Inferior parietal cortex (tissue), 1 donor: ENCODE results near the gene GALNT9.

Experiments
- DNase-seq: peaks from one replicate; pipeline ENCODE4 v3.0.0-alpha.2; 2016; ENCODE audit errors: extremely low spot score

The GALNT9 gene

DNA sequence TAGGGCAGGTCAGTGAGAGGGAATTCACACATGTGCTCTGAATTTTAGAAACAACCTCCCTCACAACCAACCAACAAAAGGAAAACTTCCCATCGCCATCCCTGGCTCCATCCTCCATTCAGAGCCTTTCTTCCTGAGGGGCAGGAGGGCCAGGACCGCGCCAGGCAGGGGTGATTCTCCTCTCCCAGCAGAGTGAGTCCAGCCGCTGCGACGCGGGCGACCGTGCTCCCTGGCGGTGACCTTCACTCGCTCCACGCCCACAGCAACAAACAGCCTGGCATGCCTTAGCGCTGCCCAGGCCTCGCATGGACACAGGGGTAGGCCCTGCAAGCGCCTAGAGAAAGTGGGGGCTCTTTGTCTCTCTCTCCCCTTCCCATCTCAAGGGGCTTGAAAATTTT is 3.7 kb downstream of the GALNT9 start:
- no peak for DNase-seq

DNA sequence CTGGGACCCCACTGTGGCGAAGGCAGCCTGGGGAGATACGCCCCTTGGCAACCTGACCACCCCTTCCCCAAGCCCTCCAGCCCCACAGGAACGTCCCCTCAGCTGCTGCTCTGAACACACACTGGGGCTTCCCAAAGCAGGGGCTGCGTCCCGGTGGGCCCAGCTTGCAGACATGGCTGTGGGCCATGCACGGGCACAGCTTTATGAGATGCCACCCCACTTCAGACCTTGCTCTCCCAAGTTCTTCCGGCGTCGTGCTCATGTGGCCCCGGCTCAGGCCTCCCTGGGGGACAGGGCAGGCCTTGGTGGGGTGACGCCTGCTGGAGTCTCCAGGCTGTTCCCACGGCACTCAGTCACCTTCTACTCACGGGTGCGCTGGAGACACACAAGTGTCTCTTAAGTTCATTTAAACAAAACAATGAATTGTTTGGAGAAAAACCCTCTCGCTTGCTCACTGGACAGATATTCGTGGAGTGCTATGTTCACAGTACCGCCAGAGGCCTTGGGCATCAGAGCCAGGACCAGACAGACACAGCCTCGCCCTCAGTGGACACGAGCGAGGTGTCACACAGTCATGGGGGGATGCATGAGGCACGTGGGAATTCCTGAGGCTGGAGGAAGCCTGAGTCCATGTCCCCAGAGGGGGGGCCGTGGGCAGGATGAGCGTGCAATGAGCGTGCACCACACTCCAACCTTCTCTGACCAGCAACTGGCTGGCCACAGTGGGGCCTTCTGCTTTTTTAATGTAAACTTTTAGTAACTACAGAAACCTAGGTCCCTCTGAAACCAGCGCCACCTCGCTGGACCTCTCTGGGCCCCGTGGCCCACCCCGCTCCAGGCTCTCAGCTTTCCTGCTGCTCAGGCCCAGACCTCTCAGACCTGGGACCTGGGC is 4.3 kb downstream of the GALNT9 start:
- no peak for DNase-seq

DNA sequence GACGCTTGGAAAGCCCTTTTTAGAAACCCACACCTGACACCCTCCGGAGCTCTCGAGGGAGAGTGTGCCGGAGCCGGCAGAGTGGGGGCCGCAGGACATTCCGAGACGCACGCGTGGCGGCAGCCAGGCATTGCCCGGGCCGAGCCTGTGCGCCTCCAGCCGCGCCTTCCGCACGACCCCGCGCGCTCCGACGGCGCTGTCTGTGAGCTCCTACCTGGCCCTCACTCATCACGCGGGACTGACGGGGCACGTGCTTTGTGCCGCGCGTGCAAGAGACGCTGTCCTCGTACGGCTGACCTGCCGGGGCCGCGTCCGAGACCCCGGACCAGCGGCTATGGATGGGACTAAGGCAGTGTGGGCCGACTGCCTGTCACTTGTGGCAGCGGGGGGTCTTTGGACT is 5.2 kb downstream of the GALNT9 start:
- DNase-seq, result no peak

DNA sequence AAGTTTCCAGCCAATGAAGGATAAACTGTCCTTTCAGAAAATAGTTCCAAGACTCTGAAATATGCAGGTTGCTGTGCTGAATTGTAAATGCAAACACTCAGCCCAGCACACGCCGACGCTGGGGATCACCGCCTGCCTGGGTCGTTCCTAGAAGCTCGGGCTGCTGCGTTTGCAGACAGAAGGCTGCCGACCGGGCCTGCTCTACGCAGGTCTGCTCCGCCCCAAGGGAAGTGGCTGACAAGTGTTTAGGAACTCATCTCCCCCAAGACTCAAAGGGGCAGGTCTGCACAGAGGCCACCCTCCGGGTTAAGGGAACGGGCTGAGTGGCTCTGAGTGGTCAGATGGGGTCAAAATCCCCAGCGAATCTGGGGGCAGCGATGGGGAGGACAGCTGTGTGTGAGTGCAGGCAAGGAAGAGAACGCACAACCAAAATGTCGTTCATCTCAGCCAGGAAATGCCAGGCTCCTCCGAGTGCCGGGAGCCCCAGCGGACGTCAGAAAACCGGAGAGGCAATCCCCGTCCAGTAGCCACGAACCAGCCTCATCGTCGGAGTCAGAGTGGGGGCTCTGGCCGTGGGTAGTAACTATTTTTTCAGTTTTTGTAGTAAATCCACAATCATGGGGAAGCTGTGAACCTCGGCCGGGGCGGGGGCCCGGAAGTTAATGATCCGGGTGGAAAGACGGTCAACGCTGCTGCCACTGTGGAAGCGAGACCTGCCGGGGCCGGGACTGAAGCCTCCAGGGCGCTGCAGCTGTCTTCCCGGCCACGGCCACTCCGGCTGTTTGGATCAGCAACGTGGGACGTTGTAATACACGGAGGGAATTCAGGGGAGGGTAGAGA is 6.0 kb downstream of the GALNT9 start:
- DNase-seq, result peak; percentile 33

DNA sequence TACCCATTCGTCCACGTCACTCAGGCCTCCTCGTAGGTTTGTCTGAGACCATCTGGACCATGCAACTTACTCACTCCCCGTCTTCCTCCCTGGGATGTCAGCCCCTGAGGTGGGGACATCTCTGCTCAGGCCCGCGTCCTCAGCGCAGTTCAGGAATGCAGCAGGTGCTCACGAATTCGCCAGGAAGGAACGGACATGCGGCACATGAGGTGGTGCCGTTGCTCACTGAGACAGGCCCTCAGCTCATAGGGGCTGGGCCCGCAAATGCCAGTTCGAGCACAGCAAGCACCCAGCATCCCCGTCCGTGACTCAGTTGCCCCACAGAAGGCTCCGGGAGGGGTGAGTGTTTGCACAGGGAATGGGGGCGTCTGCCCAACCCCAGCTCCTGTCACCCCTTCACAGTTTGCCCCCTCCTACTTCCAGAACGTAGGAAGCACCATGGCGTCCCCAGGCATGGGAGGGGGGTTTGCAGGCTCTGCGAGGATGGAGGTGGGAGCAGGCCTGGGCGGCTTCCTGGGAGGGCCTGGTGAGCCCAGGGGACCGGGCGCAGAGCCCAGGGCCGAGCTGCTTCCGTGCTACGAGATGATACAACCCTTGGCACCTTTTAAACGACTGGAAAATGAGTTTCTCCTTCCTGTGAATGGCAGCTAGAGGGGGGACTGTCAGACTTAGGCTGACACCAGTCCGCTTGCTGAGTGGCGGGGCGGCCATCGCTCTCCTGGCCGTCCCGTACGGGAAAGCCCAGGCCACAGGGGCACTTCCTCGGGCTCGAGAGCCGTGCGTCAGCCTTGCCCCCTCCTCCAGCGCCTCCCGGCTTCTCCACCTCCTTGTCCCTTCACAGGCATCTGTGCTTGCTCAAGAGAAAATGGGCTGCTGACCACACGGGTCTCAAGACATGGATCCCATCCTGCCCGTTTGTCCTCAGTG is 6.9 kb downstream of the GALNT9 start:
- no peak for DNase-seq

DNA sequence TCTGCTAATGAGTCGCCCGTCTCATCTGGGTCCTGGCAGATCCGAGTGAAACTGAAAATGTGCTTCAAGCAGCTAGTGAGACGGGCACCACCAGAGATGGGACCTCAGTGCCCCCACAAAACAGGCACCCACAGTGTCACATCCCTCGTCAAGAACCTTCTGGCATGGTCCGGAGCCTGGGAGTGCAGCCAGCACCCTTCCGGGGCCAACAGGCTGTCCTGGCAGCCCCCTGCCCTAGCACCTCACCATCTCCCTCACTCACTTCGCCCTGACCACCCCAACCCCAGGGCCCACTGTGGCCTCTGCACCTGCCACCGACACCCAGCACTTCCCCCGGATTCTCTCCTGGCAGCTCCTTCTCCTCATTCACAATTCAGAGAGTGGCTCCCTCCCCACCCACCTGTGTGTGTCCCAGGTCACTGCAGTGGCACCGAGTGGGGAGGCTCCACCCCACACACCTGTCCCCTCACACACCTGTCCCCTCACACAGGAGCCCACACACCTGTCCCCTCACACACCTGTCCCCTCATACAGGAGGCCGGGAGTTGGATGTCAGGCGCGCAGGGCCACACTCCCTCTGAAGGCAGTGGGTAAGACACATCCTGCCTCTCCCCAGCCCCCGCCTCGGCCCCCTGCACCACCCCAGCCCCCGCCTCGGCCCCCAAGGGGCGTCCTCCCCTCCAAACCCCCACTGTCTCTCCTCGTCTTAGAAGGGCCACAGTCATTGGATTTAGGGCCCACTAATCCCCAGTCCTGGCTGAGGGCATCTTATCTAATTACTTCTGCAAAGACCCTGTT is 7.9 kb downstream of the GALNT9 start:
- no peak for DNase-seq

DNA sequence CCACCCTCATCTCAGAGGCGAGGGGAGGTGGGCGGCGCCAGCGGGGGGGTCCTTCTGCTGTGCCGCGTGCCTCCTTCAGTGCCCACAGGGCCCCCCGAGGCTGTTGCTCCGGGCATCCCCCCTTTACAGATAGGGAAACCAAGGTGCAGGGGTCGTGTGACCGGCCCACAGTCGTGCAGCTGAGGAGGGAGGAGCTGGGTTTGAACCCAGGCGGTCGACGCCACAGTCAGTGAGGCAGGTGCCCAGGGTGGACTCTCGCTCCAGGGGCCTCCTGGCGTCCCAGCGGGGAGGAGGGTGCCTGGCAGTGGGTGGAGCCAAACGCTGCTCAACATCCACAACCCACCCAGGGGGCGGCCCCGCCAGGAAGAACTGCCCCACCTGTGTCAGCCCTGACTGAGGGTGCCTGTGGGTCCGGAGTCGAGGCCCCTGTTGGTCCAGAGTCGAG is 8.6 kb downstream of the GALNT9 start:
- DNase-seq, result no peak

DNA sequence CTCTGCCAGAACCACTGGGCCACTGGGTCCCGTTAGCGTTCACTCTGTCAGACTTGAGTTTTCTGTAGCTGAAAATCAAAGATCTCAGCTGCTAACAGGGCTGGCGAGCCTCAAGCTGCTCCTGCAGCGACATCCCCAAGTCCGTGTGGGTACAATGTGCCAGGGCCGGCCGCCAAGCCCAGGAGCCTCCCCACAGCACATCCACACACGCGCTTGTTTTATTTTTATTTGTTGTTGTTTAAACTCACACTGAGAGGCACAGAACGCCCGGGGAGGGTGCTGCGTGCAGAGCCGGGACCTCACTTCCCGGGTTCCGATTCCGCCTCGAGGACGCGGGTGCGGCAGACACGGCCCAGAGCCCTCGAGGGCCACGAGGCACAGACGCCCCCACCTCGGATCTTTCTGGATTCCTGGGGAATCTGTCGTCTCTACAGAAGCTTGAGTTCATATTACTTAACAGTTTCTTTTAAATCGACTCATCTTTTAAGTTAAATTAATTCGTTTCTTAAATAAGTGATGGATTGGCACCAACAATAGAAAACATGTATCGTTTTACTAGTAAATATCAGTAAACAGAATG is 9.3 kb downstream of the GALNT9 start:
- DNase-seq, result no peak

DNA sequence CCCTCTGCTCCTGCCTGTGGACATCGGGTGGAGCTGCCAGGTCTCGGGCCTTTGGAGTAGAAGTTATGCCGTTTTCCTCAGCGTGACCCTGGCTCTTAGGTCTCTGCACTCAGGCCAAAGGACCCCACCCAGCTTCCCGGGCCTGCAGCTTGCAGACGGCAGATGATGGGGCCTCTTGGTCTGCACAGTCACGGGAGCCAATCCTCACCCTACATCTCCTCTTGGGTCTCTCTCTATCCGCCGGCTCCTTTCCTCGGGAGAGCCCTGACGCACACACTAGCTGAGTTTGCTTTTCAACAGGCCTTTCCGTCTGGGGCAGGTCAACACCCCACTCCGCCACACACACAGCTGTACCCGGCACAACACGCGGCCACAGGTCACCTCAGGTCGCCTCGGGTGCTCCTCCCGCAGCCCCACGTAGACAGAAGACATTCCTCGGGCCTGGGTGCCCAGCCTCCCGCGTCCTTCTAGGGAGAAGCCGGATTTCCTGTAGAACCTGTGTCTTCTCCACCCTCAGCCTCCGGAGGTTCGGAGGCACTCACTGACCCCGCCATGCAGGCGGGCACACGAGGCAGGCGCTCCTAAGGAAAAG is 9.9 kb downstream of the GALNT9 start:
- no peak for DNase-seq

DNA sequence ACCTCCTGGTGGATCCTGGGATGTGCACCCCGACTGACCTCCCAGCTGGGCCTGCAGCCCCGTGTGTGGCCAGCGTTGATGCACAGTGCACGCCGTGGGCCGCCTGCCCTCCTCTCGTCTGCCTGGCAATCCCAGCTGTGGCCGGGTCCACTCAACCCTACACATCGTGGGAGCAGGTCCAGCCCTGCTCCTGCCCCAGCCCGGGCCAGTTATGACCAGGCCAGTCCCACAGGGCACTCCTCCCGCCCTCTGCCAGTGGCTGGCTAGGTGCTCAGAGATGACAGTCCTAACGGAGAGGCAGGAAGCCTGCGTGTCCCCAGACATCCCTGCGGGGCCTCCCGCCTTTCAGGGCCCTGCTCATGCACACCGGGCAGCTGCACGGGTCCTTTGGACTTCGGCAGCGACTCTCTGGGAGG is 10.8 kb downstream of the GALNT9 start:
- no peak for DNase-seq

DNA sequence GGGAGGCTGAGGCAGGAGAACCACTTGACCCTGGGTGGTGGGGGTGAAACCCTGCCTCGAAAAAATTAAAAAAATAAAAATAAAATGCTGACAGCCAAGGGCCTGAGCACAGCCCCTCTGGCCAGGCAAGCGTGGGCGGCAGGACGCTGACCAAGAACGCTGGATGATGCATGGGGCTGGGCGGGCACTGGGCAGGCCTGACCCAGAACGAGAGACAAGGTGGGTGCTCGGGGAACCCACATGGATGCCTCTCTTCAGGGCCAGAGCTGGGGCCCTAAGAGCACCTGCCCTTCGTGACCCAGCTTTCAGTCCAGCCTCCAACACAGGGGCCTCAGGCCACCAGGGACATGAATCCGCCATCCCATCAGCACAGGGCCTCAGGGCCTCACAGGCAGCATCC is 11.3 kb downstream of the GALNT9 start:
- DNase-seq, result no peak

DNA sequence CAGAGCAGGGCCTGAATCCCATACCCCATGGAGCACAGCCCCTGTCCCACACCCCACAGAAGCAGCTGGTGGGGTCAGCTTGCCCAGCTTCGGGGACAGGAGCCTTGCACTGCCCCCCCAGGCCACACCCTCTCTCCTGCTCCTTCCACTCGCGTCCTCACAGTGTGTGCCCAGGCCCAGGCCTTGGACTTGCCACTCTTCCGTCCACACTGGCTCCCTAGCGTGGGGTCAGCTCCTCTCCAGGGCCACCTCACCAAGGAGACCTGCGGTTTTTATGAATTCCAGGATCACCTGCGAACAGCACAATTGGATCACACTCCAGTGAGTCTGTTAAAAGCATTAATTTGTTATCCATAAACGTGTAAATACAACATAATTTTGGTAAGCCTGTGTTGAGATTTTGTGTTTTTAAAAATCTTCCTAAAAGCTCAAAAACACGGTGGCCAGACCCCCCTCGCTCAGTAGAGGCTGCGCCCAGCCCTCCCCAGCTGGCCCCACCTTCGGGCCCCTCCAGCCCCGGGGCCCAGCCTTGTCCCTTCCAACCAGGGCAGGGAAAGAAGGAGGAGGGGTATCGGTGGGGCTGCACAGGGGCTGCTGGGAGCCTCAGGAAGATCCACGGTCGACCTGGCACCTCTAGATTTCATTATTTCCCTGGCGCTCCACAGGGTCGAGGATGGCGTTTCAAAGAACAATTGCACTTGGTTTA is 12.0 kb downstream of the GALNT9 start:
- DNase-seq, result no peak

DNA sequence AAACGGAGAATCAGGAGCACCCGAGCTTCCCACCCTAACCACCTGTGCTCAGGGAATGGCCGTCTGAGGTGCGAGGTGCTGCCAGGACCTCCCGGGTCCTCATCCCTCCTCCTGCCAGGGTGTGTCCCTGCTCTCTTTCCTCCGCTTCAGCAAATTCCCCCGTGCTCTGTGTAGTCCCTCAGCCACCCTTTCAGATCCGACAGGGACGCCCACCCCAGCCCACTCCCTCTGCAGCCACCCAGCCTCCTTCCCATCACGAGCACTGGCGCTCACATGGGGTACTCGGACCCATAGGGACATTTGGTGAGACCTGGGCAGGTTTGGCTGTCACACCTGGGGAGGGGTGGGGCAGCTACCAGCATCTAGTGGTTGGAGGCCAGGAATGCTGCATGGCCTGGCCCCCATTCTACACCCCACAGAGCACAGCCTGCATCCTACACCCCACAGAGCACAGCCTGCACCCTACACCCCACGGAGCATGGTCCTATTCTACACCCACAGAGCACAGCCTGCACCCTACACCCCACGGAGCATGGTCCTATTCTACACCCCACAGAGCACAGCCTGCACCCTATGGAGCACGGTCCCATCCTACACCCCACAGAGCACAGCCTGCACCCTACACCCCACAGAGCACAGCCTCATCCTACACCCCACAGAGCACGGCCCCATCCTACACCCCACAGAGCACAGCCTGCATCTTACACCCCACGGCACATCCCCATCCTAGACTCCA is 12.7 kb downstream of the GALNT9 start:
- no peak for DNase-seq

DNA sequence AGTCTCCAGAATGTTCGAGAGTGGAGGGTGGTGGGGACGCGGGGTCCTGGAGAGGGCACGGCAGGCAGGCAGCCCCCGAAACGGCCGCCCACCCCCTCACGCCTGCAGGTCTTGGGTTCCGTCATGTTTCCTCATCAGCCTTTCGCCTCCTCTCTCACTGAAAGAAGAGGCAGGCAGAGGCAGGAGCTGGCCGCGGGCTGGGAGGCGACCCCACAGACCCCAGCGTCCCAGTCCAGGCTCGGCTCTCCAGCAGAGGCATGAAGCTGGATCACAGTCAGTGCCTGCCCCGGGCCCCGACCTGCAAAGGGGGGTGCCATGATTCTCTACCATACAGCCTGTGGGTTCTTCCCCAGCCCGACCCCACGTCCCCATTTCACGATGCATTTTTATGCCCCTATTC is 13.4 kb downstream of the GALNT9 start:
- DNase-seq, result no peak

DNA sequence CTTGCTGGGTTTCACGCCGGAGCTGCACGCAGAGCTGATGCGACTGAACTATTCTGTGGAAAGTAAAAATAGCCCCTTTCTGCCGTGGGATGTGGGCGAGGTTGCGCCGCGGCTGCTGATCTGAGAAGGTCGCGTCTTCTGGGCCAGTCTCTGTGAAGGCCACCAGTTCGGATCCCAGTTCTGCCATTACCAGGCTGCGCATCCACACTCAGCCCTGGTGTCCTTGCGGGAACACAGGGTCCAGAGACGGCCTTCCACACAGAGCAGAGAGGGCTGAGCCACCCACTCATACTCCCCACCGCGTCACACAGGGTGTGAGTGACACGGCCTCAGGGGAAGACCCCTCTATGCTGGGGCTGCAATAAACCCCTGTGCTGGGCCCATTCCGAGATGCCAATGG is 13.9 kb downstream of the GALNT9 start:
- DNase-seq, result no peak

DNA sequence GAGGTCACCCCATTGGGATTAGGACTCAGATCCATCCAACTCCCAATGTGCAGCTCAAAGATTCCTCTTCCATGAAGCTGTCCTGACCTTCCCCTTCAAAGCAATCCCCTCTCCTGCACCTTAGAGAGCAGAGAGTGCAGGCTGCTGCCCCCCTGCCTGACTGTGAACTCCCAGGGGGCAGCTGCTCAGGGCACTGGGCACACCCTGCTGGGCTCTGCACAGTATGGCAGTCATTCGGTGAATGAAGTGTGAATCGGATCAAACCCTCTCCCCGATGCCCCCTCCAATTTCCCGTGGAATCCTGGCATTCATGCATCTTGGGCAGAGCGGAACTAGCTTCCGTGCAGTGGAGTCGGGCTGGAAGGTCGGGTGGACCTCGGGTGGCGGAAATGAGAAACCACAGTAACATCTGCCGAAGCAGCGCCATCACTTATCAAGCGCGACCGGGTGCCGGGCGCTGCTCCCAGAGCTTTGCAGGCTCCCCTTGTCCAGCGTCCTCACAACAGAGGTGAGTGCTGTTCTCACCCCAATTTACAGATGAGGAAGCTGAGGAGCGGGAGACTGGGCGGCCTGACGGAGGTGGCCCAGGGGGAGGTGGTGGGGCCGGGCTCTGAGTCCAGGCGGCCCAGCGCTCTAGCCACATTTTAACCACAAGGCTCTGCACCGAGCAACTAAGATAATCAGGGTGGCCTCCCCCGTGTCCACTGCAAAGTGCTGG is 14.7 kb downstream of the GALNT9 start:
- no peak for DNase-seq

DNA sequence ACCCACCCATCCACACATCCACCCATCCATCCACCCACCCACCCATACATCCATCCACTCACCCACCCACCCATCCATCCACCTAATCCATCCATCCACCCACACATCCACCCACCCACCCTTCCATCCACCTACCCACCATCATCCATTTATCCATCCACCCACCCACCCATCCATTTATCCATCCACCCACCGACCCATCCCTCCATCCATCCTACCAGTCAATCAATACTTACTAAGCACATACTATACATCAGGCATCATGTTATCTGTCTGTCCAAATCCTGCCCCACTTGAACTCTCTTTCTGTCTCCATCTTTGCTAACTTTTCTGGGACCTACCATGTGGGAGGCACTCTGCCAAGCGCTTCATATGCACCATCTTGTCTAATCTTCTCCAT is 15.4 kb downstream of the GALNT9 start:
- no peak for DNase-seq

DNA sequence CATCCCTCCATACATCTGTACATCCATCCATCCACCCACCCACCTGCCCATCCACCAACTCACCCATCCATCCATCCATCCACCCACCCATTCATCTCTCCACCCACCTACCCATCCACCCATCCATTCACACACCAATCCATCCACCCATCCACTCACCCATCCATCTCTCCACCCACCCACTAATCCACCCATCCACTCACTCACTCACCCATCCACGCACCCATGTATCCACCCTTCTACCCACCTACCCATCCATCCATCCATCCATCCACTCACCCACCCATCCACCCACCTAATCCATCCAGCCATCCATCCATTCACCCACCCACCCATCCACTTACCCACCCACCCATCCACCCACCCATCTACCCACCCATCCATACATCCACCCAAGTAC is 16.2 kb downstream of the GALNT9 start:
- DNase-seq, result no peak
